Cardiac ventricle fibroblast (primary cell): ENCODE data around the gene ADD3. TPM values are rescaled to one million over a fixed set of nuclear protein-coding genes. Genes with fewer than 3 reads are reported as not detected.

Experiments used
- total RNA-seq: library from RNA; depleted of rRNA; stranded (reverse); fragments of >200 nt; gene quantifications from 2 replicates; pipeline ENCODE4 v1.2.3, GENCODE V29; 2015

Gene ADD3, protein sequence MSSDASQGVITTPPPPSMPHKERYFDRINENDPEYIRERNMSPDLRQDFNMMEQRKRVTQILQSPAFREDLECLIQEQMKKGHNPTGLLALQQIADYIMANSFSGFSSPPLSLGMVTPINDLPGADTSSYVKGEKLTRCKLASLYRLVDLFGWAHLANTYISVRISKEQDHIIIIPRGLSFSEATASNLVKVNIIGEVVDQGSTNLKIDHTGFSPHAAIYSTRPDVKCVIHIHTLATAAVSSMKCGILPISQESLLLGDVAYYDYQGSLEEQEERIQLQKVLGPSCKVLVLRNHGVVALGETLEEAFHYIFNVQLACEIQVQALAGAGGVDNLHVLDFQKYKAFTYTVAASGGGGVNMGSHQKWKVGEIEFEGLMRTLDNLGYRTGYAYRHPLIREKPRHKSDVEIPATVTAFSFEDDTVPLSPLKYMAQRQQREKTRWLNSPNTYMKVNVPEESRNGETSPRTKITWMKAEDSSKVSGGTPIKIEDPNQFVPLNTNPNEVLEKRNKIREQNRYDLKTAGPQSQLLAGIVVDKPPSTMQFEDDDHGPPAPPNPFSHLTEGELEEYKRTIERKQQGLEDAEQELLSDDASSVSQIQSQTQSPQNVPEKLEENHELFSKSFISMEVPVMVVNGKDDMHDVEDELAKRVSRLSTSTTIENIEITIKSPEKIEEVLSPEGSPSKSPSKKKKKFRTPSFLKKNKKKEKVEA
- total RNA-seq, result 249 and 529 TPM in 2 replicates

DNA sequence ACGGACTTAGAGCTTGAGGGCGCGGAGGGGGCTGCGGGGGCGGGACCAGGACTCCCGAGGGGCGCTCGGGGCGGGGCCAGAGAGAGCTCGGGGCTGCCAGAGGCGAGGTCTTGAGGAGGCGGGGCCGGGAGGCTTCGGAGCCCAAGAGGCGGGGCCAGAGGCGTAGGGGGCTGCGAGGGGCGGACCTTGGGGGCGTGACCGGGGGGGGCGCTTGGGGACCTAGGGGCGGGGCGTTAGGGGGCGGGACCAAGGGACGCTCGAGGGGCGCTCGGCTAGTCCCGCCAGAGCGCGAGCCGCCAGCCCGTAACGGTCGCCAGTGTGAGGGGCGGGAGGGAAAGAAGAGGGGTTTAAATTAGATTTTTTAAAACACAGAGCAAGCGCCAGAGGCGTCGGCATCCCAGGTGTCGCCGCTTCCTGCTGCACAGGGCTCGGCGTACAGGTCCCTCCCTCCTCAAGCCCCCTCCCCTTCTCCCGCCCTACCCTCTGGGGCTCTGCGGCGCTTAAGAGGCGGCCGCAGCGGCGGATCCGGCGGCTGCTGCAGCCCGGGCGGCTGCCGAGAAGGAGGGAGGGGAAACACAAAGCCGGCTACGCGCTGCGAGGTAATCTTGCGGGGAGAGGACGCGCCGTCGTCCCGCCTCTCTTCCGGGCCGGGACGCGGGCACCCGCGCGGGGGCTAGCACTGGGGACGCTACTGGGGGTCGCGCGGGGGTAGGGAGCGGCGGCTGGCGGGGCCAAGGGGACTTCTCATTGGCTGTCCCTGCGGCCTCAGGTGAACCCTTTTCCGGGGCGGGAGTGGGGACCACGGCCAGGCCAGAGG is at the start of gene ADD3:
Gene ADD3 (plus strand): TSS at position 284 of the 817 bp plus-strand sequence. CDS start 92,670 bp downstream, outside the sequence.

Other genes starting within 250 kb of the ADD3 start
- 60.5 and 61.7 TPM in 2 replicates for gene XPNPEP1, start 84.5 kb upstream of the ADD3 start, total RNA-seq
- gene MXI1, start 199.6 kb downstream of the ADD3 start, total RNA-seq, result 24.2 and 32.4 TPM in 2 replicates